Measurements from ENCODE around the gene SNX20. TPM values are rescaled to one million over a fixed set of nuclear protein-coding genes. Genes with fewer than 3 reads are reported as not detected.

The SNX20 gene
- total and polyA plus RNA-seq, 2 of the 4 experiments (the other 2 are of a cell fraction) = not detected

GRCh38 chr16:50640391-50640790, 40.7 kb downstream of the SNX20 start:
- no peak overlapping the region for H3K18ac ChIP-seq (ENCODE audit: low read depth, low read length)
- H2BK15ac ChIP-seq (ENCODE audit: low read depth, low read length) = no peak overlapping the region
- BruUV-seq (replicated peaks) = no TSS peak
- H3K14ac ChIP-seq (replicated peaks; ENCODE audit: low read depth, low read length) = no peak overlapping the region
- no peaks in the 10 kb centered on the region for H3K79me1 ChIP-seq (ENCODE audit: low read depth in 1 of 2, low read length in 2 of 2)
- no peak overlapping the region for H2AK5ac ChIP-seq (ENCODE audit: low read depth, low read length)
- ATAC-seq (ENCODE audit: low read depth) (no peak), DNase-seq (no peak)
- in situ Hi-C loops (cut with MboI; ENCODE audit: low sequenced_read_pairs) = no loop called here
- H2BK5ac ChIP-seq (ENCODE audit: low read depth, low read length, poor library complexity, severe bottlenecking) = no peak overlapping the region
- no peaks in the 10 kb centered on the region for H3K36me3 ChIP-seq (ENCODE audit: control insufficient read depth, insufficient read depth, low read length)
- ChIA-PET POLR2A (ENCODE audit: unreplicated experiment) (no interaction called here), CTCF (no interaction called here)
- no peaks in the 10 kb centered on the region for H4K20me1 ChIP-seq (ENCODE audit: insufficient read depth, low read length)
- H3K4me1 ChIP-seq (ENCODE audit: control insufficient read depth, insufficient read depth, low read length) = no peaks in the 10 kb centered on the region
- H4K8ac ChIP-seq (ENCODE audit: low read depth in 2 of 2, low read length in 2 of 2) = no peak overlapping the region
- H4K5ac ChIP-seq (ENCODE audit: low read depth, low read length) = no peak overlapping the region
- no peak overlapping the region for H3K4ac ChIP-seq (ENCODE audit: low read depth, low read length)
- no peak overlapping the region for H3K9ac ChIP-seq (ENCODE audit: low read depth, low read length)
- dilution Hi-C loops (cut with HindIII; ENCODE audit: low sequenced_read_pairs, unreplicated experiment) = no loop called here
- H3K27ac ChIP-seq (ENCODE audit: insufficient read depth, low read length) = no peak overlapping the region
- no peak overlapping the region for H3K23ac ChIP-seq (ENCODE audit: low read depth, low read length)
- no peak overlapping the region for H3K4me2 ChIP-seq (ENCODE audit: low read depth, low read length)
- H3K27me3 ChIP-seq (ENCODE audit: control insufficient read depth, insufficient read depth, low read length) = peaks cover 13% of the 10 kb centered on the region; the same call in 1 of the 2 replicates
- intact Hi-C loops (cut with micrococcal nuclease) = no loop called here
- H2BK120ac ChIP-seq (ENCODE audit: low read depth, low read length) = no peak overlapping the region
- H2BK20ac ChIP-seq (ENCODE audit: low read depth, low read length) = no peak overlapping the region
- no CpG with 5 or more reads among the region's 1 CpG for WGBS, 2 experiments (ENCODE audit: extremely low coverage in 2 of 2, insufficient read length in 1 of 2)
- H2AFZ ChIP-seq (replicated peaks; ENCODE audit: low read length, poor library complexity) = no peak overlapping the region
- TF ChIP-seq CEBPB (IDR thresholded peaks at IDR 0.05; ENCODE audit: low read depth, low read length) (no peak), ELK1 (IDR thresholded peaks at IDR 0.05; ENCODE audit: borderline replicate concordance, low read depth, low read length) (no peak), NFE2L2 (IDR thresholded peaks at IDR 0.05; ENCODE audit: low read depth, low read length) (no peak), MAZ (IDR thresholded peaks at IDR 0.05; ENCODE audit: borderline replicate concordance, low read depth, low read length) (no peak), MAFK (IDR thresholded peaks at IDR 0.05; ENCODE audit: low read depth, low read length) (no peak), CHD1 (IDR thresholded peaks at IDR 0.05; ENCODE audit: low read depth, low read length) (no peak), FOS (IDR thresholded peaks at IDR 0.05; ENCODE audit: low read depth, low read length) (no peak), POLR2A (IDR thresholded peaks at IDR 0.05; ENCODE audit: low read depth, low read length) (no peak), MXI1 (IDR thresholded peaks at IDR 0.05; ENCODE audit: borderline replicate concordance, low read depth, low read length) (no peak), RAD21 (IDR thresholded peaks at IDR 0.05; ENCODE audit: low read length) (no peak), SMC3 (IDR thresholded peaks at IDR 0.05; ENCODE audit: low read depth, low read length) (no peak), RFX5 (IDR thresholded peaks at IDR 0.05; ENCODE audit: low read depth, low read length) (no peak), BHLHE40 (IDR thresholded peaks at IDR 0.05; ENCODE audit: low read depth, low read length) (no peak), USF2 (IDR thresholded peaks at IDR 0.05; ENCODE audit: low read depth, low read length) (no peak), CTCF (conservative IDR thresholded peaks at IDR 0.05; ENCODE audit: low read depth, low read length) (no peak), RCOR1 (IDR thresholded peaks at IDR 0.05; ENCODE audit: insufficient replicate concordance, low read length) (no peak)
- H3K4me3 ChIP-seq (ENCODE audit: insufficient read depth, low read depth, low read length) = no peak overlapping the region
- no peak overlapping the region for H3K56ac ChIP-seq (ENCODE audit: extremely low read depth, insufficient read depth, low read length)
- H3K9me3 ChIP-seq (ENCODE audit: control insufficient read depth, insufficient read depth, low read length) = no peaks in the 10 kb centered on the region
- H4K91ac ChIP-seq (ENCODE audit: insufficient read depth, low read depth, low read length) = no peak overlapping the region
- no peaks in the 10 kb centered on the region for H3K9me1 ChIP-seq (ENCODE audit: insufficient read depth, low read length)
- no peak overlapping the region for H2AK9ac ChIP-seq (replicated peaks; ENCODE audit: low read depth, low read length, poor library complexity)

Data from IMR-90 (cell line).